HG02610 (cell line): ENCODE measurements around the gene TNNT1.
"Not testable (repeated sequence)": the region's sequence is repeated elsewhere in the genome, so short reads cannot be mapped to it uniquely, and the experiment has no call there.

Experiments
- ATAC-seq: cut with Tn5 transposase; IDR thresholded peaks from one replicate; pipeline ENCODE4 v1.9.1; 2021; ENCODE audit warnings: mild to moderate bottlenecking, moderate library complexity; ENCODE audit not compliant: unreplicated experiment

TNNT1 gene

GRCh38 chr19:55149078-55150003, at the start of gene TNNT1:
TSS of gene TNNT1 (minus strand) at chr19:55149206. CDS start at chr19:55147157, 2,049 bp downstream.
- ATAC-seq = no peak

- ATAC-seq = no peak
Measured at GRCh38 chr19:55198651-55199050, 49.6 kb upstream of the TNNT1 start.

GRCh38 chr19:55197528-55197927, 48.5 kb upstream of the TNNT1 start:
- ATAC-seq = no peak

GRCh38 chr19:55196803-55197202, 47.8 kb upstream of the TNNT1 start:
- no peak for ATAC-seq

GRCh38 chr19:55193481-55193880, 44.5 kb upstream of the TNNT1 start:
- ATAC-seq = no peak

- ATAC-seq = no peak
Measured at GRCh38 chr19:55189403-55189835, 40.4 kb upstream of the TNNT1 start.

- no peak for ATAC-seq
Measured at GRCh38 chr19:55188625-55189024, 39.6 kb upstream of the TNNT1 start.

GRCh38 chr19:55186080-55186479, 37.1 kb upstream of the TNNT1 start:
- ATAC-seq = no peak

GRCh38 chr19:55181740-55182139, 32.7 kb upstream of the TNNT1 start:
- ATAC-seq = no peak

GRCh38 chr19:55179606-55180484, 30.8 kb upstream of the TNNT1 start, which contains the start of gene SYT5:
TSS of gene SYT5 (minus strand) at chr19:55180289. CDS start at chr19:55179041, 1,248 bp downstream.
- no peak for ATAC-seq

- peak; percentile 80 for ATAC-seq
Measured at GRCh38 chr19:55178781-55179599, 30.0 kb upstream of the TNNT1 start.

- ATAC-seq = no peak
Measured at GRCh38 chr19:55176076-55176475, 27.1 kb upstream of the TNNT1 start.

- ATAC-seq = no peak
Measured at GRCh38 chr19:55175117-55175867, 26.3 kb upstream of the TNNT1 start.

GRCh38 chr19:55174425-55175116, 25.6 kb upstream of the TNNT1 start:
- ATAC-seq = no peak

- no peak for ATAC-seq
Measured at GRCh38 chr19:55173714-55174409, 24.9 kb upstream of the TNNT1 start.

- ATAC-seq = no peak
Measured at GRCh38 chr19:55173186-55173713, 24.2 kb upstream of the TNNT1 start.

- no peak for ATAC-seq
Measured at GRCh38 chr19:55172741-55173140, 23.7 kb upstream of the TNNT1 start.

GRCh38 chr19:55172318-55172717, 23.3 kb upstream of the TNNT1 start:
- not testable (repeated sequence) for ATAC-seq
